DND-41 (cell line): Measurements from ENCODE around the gene S100A7A.

ENCODE experiments used
- ATAC-seq: fragments of 200-7000 bp; cut with Tn5 transposase; 3 replicates; pipeline ENCODE4 v1.9.1; 2021; ENCODE audit warnings: low read depth; ENCODE audit not compliant: insufficient read depth
- DNase-seq: peaks from one replicate; pipeline ENCODE4 v3.0.0-alpha.2; 2020
- H2AFZ ChIP-seq: 2 replicates; pipeline ENCODE4 v1.6.0; 2012; ENCODE audit warnings: low read depth, low read length
- H3K27ac ChIP-seq: 2 replicates; pipeline ENCODE4 v1.5.1; 2012; ENCODE audit warnings: low read length, inconsistent platforms
- H3K27me3 ChIP-seq: fragments of 200-600 bp; sonication (generic); 2 replicates; pipeline ENCODE4 v1.6.0; 2012; ENCODE audit warnings: low read length, mild to moderate bottlenecking, inconsistent platforms; ENCODE audit not compliant: insufficient read depth, poor library complexity
- H3K36me3 ChIP-seq: 2 replicates; pipeline ENCODE4 v1.5.1; 2012; ENCODE audit warnings: low read length, inconsistent platforms; ENCODE audit not compliant: insufficient read depth
- H3K4me1 ChIP-seq: 2 replicates; pipeline ENCODE4 v1.5.1; 2012; ENCODE audit warnings: mild to moderate bottlenecking, low read length; ENCODE audit not compliant: insufficient read depth
- H3K4me2 ChIP-seq: 2 replicates; pipeline ENCODE4 v1.6.0; 2012; ENCODE audit warnings: mild to moderate bottlenecking, moderate library complexity, low read length, inconsistent platforms; ENCODE audit not compliant: insufficient read depth
- H3K4me3 ChIP-seq, 2 experiments: fragments of 200-600 bp in 1 of 2; shearing (Covaris generic) in 1 of 2; 2 replicates each; pipeline ENCODE4 v1.5.1; 2012 to 2016; ENCODE audit warnings: inconsistent platforms in 2 of 2, low read length in 2 of 2, mild to moderate bottlenecking in 2 of 2, low read depth in 1 of 2, moderate library complexity in 1 of 2
- H3K79me2 ChIP-seq: 2 replicates; pipeline ENCODE4 v1.6.0; 2012; ENCODE audit warnings: low read length, inconsistent platforms; ENCODE audit not compliant: insufficient read depth
- H3K9ac ChIP-seq: 2 replicates; pipeline ENCODE4 v1.6.0; 2012; ENCODE audit warnings: low read depth, mild to moderate bottlenecking, inconsistent platforms, low read length, moderate library complexity
- H3K9me3 ChIP-seq: 2 replicates; pipeline ENCODE4 v1.5.1; 2012; ENCODE audit warnings: low read length, moderate library complexity, mild to moderate bottlenecking, inconsistent platforms; ENCODE audit not compliant: insufficient read depth, severe bottlenecking
- H4K20me1 ChIP-seq: 2 replicates; pipeline ENCODE4 v1.6.0; 2012; ENCODE audit warnings: low read length; ENCODE audit not compliant: insufficient read depth
- CTCF ChIP-seq: IDR thresholded peaks from 2 replicates; pipeline ENCODE4 v1.5.1; 2012; ENCODE audit warnings: borderline replicate concordance, low read length, moderate library complexity, mild to moderate bottlenecking; ENCODE audit not compliant: poor library complexity, severe bottlenecking; ENCODE audit errors: extremely low read depth
- EZH2 ChIP-seq: IDR thresholded peaks from 3 replicates; pipeline ENCODE4 v1.6.1; 2012; ENCODE audit warnings: borderline replicate concordance, low read depth, mild to moderate bottlenecking, moderate library complexity, low read length, inconsistent platforms; ENCODE audit not compliant: severe bottlenecking

The S100A7A gene

DNA sequence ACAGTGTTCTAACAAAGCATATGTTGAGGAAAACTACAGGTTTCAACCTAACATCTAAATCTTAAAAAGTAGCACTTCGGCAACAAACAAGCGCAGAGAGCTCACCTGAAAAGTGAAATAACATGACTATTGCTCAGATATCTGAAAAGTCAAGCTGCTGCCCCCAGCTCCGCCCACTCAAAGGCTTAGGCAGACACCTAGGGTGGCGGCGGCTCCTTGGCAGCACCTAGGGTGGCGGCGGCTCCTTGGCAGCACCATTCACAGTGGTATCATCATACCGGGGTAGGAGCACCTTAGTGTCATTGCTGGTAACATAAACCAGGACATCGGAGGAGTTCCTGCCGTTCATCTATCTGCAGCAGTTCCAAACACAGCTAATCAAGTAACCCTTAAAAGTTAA is 36.7 kb upstream of the S100A7A start:
- Histone ChIP-seq H3K9me3 (peaks cover 2% of the 10 kb centered on the region), H3K27me3 (no peaks in the 10 kb centered on the region), H3K4me1 (no peaks in the 10 kb centered on the region), H3K4me2 (no peak overlapping the region), H3K79me2 (no peaks in the 10 kb centered on the region), H3K36me3 (no peaks in the 10 kb centered on the region), H2AFZ (no peak overlapping the region), H3K27ac (no peak overlapping the region), H3K9ac (no peak overlapping the region), H3K4me3 (no peak overlapping the region), H4K20me1 (no peaks in the 10 kb centered on the region)
- TF ChIP-seq CTCF, result no peak
- TF ChIP-seq EZH2, result no peak
- ATAC-seq (no peak), DNase-seq (no peak)

- H3K9ac ChIP-seq, result no peak overlapping the region
- no peaks in the 10 kb centered on the region for H3K27me3 ChIP-seq
- H3K9me3 ChIP-seq, result peaks cover 2% of the 10 kb centered on the region
- H3K4me1 ChIP-seq, result no peaks in the 10 kb centered on the region
- no peak for ATAC-seq
- DNase-seq, result no peak
- H3K4me3 ChIP-seq, result no peak overlapping the region
- no peak overlapping the region for H3K27ac ChIP-seq
- no peak overlapping the region for H2AFZ ChIP-seq
- TF ChIP-seq EZH2 (no peak), CTCF (no peak)
- no peaks in the 10 kb centered on the region for H3K79me2 ChIP-seq
- H4K20me1 ChIP-seq, result no peaks in the 10 kb centered on the region
- H3K36me3 ChIP-seq, result no peaks in the 10 kb centered on the region
- H3K4me2 ChIP-seq, result no peak overlapping the region
Observed at GRCh38 chr1:153380711-153381110, 35.6 kb upstream of the S100A7A start.

- no peaks in the 10 kb centered on the region for H3K36me3 ChIP-seq
- no peak overlapping the region for H3K9ac ChIP-seq
- H3K9me3 ChIP-seq, result peaks cover 2% of the 10 kb centered on the region
- H3K79me2 ChIP-seq, result no peaks in the 10 kb centered on the region
- ATAC-seq (no peak), DNase-seq (no peak)
- H3K4me1 ChIP-seq, result no peaks in the 10 kb centered on the region
- H2AFZ ChIP-seq, result no peak overlapping the region
- H4K20me1 ChIP-seq, result no peaks in the 10 kb centered on the region
- TF ChIP-seq EZH2 (no peak), CTCF (no peak)
- no peak overlapping the region for H3K4me3 ChIP-seq
- H3K27me3 ChIP-seq, result no peaks in the 10 kb centered on the region
- no peak overlapping the region for H3K4me2 ChIP-seq
- no peak overlapping the region for H3K27ac ChIP-seq
Observed at GRCh38 chr1:153384958-153385580, 31.3 kb upstream of the S100A7A start.

DNA sequence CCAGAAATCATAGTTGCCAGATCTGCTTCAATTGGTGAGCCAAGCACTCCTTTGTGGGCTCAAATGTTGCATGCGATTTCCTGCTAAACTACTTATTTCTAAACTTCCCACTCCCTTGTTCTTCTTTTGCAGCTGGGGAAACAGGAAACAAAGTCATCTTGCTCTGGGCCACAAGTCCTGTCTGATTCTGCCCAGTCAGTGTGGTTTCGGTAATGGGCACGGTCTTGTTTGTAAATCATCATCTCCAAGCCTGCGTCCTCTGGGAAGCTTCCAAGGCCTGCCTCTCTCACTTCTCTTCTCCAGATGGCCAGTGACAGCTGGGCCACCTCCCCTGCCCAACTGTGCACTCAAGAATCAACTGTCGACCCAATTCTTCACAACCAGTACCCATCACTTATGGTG is 29.8 kb upstream of the S100A7A start:
- Histone ChIP-seq H4K20me1 (peaks cover 2% of the 10 kb centered on the region; the same call in 1 of the 2 replicates), H3K4me3 (no peak overlapping the region), H3K4me2 (no peak overlapping the region), H3K9me3 (no peaks in the 10 kb centered on the region), H3K79me2 (no peaks in the 10 kb centered on the region), H3K27me3 (no peaks in the 10 kb centered on the region), H3K27ac (no peak overlapping the region), H3K36me3 (no peaks in the 10 kb centered on the region), H3K4me1 (no peaks in the 10 kb centered on the region), H2AFZ (no peak overlapping the region), H3K9ac (no peak overlapping the region)
- TF ChIP-seq CTCF, result no peak
- no peak for TF ChIP-seq EZH2
- ATAC-seq (no peak), DNase-seq (no peak)
